K562 (cell line): ENCODE data around the gene PDE3A.

ENCODE experiments used
- GTF2E2 ChIP-seq: fragments of 200-800 bp; sonication (Bioruptor generic); IDR thresholded peaks from 2 replicates; pipeline ENCODE4 v1.6.1; 2016; ENCODE audit warnings: missing genetic modification characterization, missing compliant biosample characterization
- KDM5B ChIP-seq: fragments of 200-600 bp; sonication (generic); IDR thresholded peaks from 2 replicates; pipeline ENCODE4 v1.6.1; 2012; ENCODE audit warnings: low read depth, mild to moderate bottlenecking, moderate library complexity, low read length, control low read depth, inconsistent platforms; ENCODE audit not compliant: insufficient replicate concordance
- LEF1 ChIP-seq: fragments of 450-650 bp; IDR thresholded peaks from 2 replicates; pipeline ENCODE4 v1.6.1; 2016; ENCODE audit warnings: mild to moderate bottlenecking
- RFX5 ChIP-seq: IDR thresholded peaks from 2 replicates; pipeline ENCODE4 v1.6.1; 2011; ENCODE audit warnings: low read depth, mild to moderate bottlenecking, improper control_type of control experiment, low read length
- TEAD1 ChIP-seq, 2 experiments: fragments of 450-650 bp in 1 of 2; sonication (generic) in 1 of 2; formaldehyde crosslinking; IDR thresholded peaks; 2 replicates each; pipeline versions ENCODE4 v1.4.0 to v1.8.0; 2020 to 2022; ENCODE audit warnings: mild to moderate bottlenecking in 2 of 2, missing genetic modification reagents in 1 of 2
- ZNF121 ChIP-seq: sonication (generic); formaldehyde crosslinking; conservative IDR thresholded peaks from 2 replicates; pipeline ENCODE4 v1.8.0; 2022; ENCODE audit warnings: missing genetic modification reagents
- ZNF282 ChIP-seq: sonication (generic); formaldehyde crosslinking; IDR thresholded peaks from 2 replicates; pipeline ENCODE4 v1.8.1; 2023; ENCODE audit warnings: missing genetic modification reagents
- ZNF639 ChIP-seq, 2 experiments: fragments of 200-800 bp in 1 of 2; sonication (Bioruptor generic) in 1 of 2; sonication (generic) in 1 of 2; formaldehyde crosslinking in 1 of 2; IDR thresholded peaks in 1 of 2; conservative IDR thresholded peaks in 1 of 2; 2 replicates each; pipeline versions ENCODE4 v1.5.0 to v1.6.1; 2016 to 2020; ENCODE audit warnings: missing compliant biosample characterization in 1 of 2, missing genetic modification characterization in 1 of 2, missing genetic modification reagents in 1 of 2

- TF ChIP-seq LEF1 (no peak), RFX5 (no peak), ZNF121 (CRISPR knock-in tag) (no peak), GTF2E2 (no peak), KDM5B (no peak), ZNF282 (CRISPR knock-in tag) (no peak), TEAD1 (CRISPR knock-in tag; IDR thresholded peaks at IDR 0.05) (no peak), ZNF639 (CRISPR knock-in tag; conservative IDR thresholded peaks at IDR 0.05 in 1 of 2, IDR thresholded peaks at IDR 0.05 in 1 of 2) (no peak)
These were observed 199.1 kb downstream of the PDE3A start for GRCh38 chr12:20567413-20567812.
